Melanocyte of skin (primary cell): ENCODE data around the gene CNPY2. TPM values are rescaled to one million over a fixed set of nuclear protein-coding genes. Genes with fewer than 3 reads are reported as not detected.

ENCODE experiments used
- small RNA-seq, 2 donors: library from RNA; depleted of rRNA; stranded (forward); fragments of <200 nt; gene quantifications; one replicate each; pipeline ENCODE3, GENCODE V24; 2012
- total RNA-seq, 2 donors: library from RNA; depleted of rRNA; stranded (reverse); fragments of >200 nt; gene quantifications; 2 replicates each; pipeline ENCODE4 v1.2.3, GENCODE V29; 2012

Gene CNPY2
- total RNA-seq, result 100 to 1,000 TPM; 172 to 220 TPM

DNA sequence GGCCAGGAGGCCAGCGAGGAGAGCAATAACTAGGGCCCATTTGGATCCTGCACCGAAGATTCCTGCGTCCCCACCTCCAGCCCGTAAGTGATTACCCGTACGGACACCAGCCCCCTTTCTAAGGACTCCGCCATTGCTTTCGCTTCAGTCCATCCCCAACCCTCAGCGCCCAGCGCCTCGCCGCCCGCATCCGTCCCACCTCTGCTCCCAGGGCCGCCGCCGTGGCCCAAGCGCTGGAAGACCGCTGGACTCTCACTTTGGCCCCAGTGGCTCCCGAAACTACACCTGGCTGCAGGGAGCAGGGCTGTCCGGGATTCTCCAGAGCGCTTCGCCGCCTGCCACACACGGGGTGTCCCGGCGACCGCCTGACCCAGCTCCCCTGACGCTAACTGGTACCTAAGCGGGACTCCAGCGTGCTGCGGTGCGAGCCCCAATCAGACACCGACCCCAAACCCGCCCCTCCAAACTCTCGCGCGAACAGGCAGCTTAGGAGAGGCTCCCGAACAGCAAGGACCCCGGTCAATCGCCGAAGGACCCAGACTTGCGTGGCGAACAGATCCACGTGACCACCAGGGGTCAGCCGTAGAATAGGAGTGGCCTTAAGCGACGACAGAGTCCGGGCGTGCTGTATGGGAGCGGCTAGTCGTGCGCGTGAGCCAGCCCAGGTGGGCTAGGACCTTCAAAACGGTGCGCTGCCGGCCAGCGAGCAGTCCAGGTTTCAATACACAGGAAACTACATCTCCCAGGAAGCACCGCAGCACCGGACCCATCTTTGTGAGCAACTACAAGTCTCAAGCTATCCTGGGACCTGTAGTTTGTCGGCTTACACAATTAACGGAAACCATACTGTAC, at the start of gene CNPY2:
CNPY2 (minus strand) TSS at position 367 of the 852 bp plus-strand sequence. CDS start 771 bp downstream, outside the sequence.

GRCh38 chr12:56362130-56363059, 46.6 kb upstream of the CNPY2 start, which contains the start of gene APOF:
Gene APOF, minus strand, starts transcription at chr12:56362857. Its CDS starts 112 bp downstream, at chr12:56362745.

DNA sequence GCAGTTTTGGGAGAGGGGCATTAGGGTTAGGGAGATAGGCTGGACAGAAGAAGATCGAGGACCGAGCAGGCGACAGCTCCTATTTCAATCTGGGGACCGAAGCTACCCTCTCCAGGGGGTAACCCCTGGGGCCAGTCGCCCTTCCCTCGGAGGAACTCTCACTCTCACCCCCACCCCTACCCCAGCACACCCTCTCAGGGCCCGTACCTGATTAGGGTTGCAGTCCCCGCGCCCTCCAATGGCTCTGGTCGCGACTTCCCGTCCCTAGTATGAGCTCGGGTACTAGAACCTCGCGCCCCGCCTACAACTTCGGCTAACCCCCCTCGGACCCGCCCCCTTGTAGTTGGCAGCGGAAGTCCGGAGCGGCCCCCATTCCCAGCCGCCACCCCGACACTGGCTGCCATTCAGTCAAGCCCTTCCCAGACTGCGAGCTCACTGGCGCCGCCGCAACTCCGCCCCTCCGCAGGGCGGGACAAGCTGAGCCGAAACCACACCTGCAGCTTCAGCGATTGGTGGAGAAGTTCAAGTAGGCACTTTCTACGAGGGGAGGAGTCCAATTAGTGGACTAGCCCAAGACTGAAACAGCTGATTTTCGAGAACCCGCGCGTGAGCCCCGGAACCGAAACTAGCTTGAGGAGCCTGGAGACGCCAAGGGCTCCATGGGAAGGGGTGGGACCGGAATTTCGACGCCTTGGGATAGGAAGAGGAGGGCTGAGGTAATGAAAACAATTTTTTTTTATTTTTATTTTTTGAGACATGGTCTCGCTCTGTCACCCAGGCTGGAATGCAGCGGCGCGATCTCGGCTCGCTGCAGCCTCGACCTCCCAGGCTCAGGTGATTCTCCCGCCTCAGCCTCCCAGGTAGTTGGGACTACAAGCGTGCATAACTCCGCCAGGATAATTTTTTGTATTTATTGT, 44.3 kb upstream of the CNPY2 start, which contains the start of gene STAT2:
STAT2 (minus strand) TSS at position 257 of the 917 bp plus-strand sequence. CDS start 3,536 bp downstream, outside the sequence.

GRCh38 chr12:56338308-56339157, 22.7 kb upstream of the CNPY2 start, which contains the start of gene IL23A:
Gene IL23A, plus strand, starts transcription at chr12:56338884. Its CDS starts 161 bp downstream, at chr12:56339045.

DNA sequence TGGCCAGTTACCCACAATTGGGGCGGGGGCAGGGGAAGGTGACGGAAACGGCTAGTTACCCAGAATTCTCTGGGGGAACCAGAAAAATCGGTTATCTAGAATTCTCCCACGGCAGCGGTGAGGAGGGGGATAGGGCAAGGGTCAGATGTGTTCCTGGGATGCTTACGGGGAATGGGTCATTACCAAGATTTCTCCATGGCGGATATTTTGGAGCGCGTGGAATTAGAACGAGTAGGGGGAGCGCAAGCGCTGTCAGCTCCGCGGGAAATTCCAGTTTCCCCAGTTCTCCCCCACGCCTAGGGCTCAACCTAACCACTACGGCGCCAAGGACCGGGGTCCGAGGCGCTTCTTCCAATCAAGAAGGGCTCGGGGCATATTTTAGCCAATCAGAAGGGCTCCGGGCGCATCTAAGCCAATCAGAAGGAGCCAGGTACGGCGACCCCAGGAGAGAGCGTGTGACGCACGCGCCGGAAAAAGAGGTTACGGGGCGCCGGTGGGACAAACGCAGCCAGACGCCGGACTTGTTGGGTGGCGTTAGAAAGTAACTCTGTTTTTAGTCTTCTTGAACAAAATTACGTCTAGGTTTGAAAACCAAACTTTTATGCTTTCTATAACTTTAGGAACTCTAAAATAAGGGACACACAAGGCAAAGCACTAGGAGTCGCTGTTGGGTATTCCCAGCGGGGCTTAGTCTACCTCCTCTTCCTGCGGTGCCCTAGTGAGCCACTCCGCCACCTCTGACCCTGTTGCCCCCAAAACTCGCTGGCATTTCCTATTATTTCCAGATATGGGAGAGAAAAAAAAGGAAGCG, 18.1 kb upstream of the CNPY2 start, which contains the start of gene PAN2:
PAN2 (minus strand) TSS at position 322 of the 811 bp plus-strand sequence. CDS start 906 bp downstream, outside the sequence.

GRCh38 chr12:56299853-56300643, 15.7 kb downstream of the CNPY2 start, which contains the start of gene CS:
Gene CS, minus strand, starts transcription at chr12:56300330. Its CDS starts 129 bp downstream, at chr12:56300201.

GRCh38 chr12:56266693-56267442, 48.9 kb downstream of the CNPY2 start, which contains the start of gene COQ10A:
Gene COQ10A, plus strand, starts transcription at chr12:56266942. Its CDS starts 177 bp downstream, at chr12:56267119.

Small RNAs within 50 kb of the gene (small RNA-seq; reads per million reads assigned to genes)
- 0 to 0.04 reads per million in 2 donors for gene RNU7-40P

Other genes with a start within 250 kb of the CNPY2 start
- 100 to 1,000 TPM; 119 to 172 TPM for gene ERBB3, start 235.8 kb downstream of the CNPY2 start, total RNA-seq
- gene PA2G4, start 211.4 kb downstream of the CNPY2 start, total RNA-seq, result 100 to 1,000 TPM; 158 to 353 TPM
- 1,000 to 10,000 TPM; 1,450 to 2,567 TPM for gene RPL41, start 199.4 kb downstream of the CNPY2 start, total RNA-seq
- gene ZC3H10, start 197.7 kb downstream of the CNPY2 start, total RNA-seq, result 1 to 10 TPM; 4.3 to 8.9 TPM
- gene ESYT1, start 187.7 kb downstream of the CNPY2 start, total RNA-seq, result 100 to 1,000 TPM; 154 to 178 TPM
- gene MYL6B, start 163.4 kb downstream of the CNPY2 start, total RNA-seq, result 10 to 100 TPM; 35.1 to 37.0 TPM
- gene MYL6, start 157.6 kb downstream of the CNPY2 start, total RNA-seq, result 100 to 1,000 TPM; 911 to 968 TPM
- 10 to 100 TPM; 32.3 to 34.1 TPM for gene SMARCC2, start 126.5 kb downstream of the CNPY2 start, total RNA-seq
- 10 to 100 TPM; 54.7 to 72.6 TPM for gene RNF41, start 94.1 kb downstream of the CNPY2 start, total RNA-seq
- gene NABP2, start 91.6 kb downstream of the CNPY2 start, total RNA-seq, result 10 to 100 TPM; 30.6 to 52.9 TPM
- gene SLC39A5, start 85.9 kb downstream of the CNPY2 start, total RNA-seq, result not detected
- gene ANKRD52, start 57.6 kb downstream of the CNPY2 start, total RNA-seq, result 10 to 100 TPM; 29.3 to 37.3 TPM
- gene COQ10A, start 49.0 kb downstream of the CNPY2 start, total RNA-seq, result 1 to 10 TPM; 6.0 to 9.3 TPM
- 100 to 1,000 TPM; 141 to 198 TPM for gene CS, start 15.7 kb downstream of the CNPY2 start, total RNA-seq
- gene PAN2, start 18.0 kb upstream of the CNPY2 start, total RNA-seq, result 10 to 100 TPM; 16.3 to 36.1 TPM
- under 1 TPM in 1 of 2 donors, not detected in 1; 0.33 TPM for gene IL23A, start 22.9 kb upstream of the CNPY2 start, total RNA-seq
- 100 to 1,000 TPM; 712 to 885 TPM for gene STAT2, start 44.1 kb upstream of the CNPY2 start, total RNA-seq
- not detected for gene APOF, start 46.9 kb upstream of the CNPY2 start, total RNA-seq
- gene TIMELESS, start 133.4 kb upstream of the CNPY2 start, total RNA-seq, result 10 to 100 TPM in 1 of 2 donors, 1 to 10 TPM in 1; 8.9 to 16.7 TPM
- gene MIP, start 138.7 kb upstream of the CNPY2 start, total RNA-seq, result not detected
- 1 to 10 TPM; 2.4 to 3.0 TPM for gene SPRYD4, start 152.6 kb upstream of the CNPY2 start, total RNA-seq
- gene GLS2, start 172.2 kb upstream of the CNPY2 start, total RNA-seq, result not detected
- 1 to 10 TPM; 8.3 to 9.0 TPM for gene RBMS2, start 205.8 kb upstream of the CNPY2 start, total RNA-seq